Tibial nerve (tissue), 4 donors: ENCODE data around the gene AMBP.

ENCODE experiments used
- EP300 ChIP-seq, 2 donors: sonication (generic); formaldehyde crosslinking; IDR thresholded peaks; one replicate each; pipeline ENCODE4 v1.6.1; 2017; ENCODE audit warnings: antibody characterized with exemption in 2 of 2, mild to moderate bottlenecking in 1 of 2
- POLR2A ChIP-seq, 2 donors: fragments of 450-650 bp; IDR thresholded peaks; one replicate each; pipeline ENCODE4 v1.6.1; 2017; ENCODE audit warnings: antibody characterized with exemption in 2 of 2, mild to moderate bottlenecking in 2 of 2, moderate library complexity in 2 of 2
- TF ChIP-seq, protein P1 (sequence below), 5 experiments: fragments of 200-600 bp in 3 of 5; fragments of 450-650 bp in 2 of 5; sonication (generic) in 3 of 5; IDR thresholded peaks; one replicate each; pipeline ENCODE4 v1.5.1; 2016 to 2019; ENCODE audit warnings: antibody characterized with exemption in 5 of 5, mild to moderate bottlenecking in 3 of 5, moderate library complexity in 2 of 5

- TF ChIP-seq, protein P1, sequence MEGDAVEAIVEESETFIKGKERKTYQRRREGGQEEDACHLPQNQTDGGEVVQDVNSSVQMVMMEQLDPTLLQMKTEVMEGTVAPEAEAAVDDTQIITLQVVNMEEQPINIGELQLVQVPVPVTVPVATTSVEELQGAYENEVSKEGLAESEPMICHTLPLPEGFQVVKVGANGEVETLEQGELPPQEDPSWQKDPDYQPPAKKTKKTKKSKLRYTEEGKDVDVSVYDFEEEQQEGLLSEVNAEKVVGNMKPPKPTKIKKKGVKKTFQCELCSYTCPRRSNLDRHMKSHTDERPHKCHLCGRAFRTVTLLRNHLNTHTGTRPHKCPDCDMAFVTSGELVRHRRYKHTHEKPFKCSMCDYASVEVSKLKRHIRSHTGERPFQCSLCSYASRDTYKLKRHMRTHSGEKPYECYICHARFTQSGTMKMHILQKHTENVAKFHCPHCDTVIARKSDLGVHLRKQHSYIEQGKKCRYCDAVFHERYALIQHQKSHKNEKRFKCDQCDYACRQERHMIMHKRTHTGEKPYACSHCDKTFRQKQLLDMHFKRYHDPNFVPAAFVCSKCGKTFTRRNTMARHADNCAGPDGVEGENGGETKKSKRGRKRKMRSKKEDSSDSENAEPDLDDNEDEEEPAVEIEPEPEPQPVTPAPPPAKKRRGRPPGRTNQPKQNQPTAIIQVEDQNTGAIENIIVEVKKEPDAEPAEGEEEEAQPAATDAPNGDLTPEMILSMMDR (IDR thresholded peaks at IDR 0.05), result no peak
- TF ChIP-seq POLR2A (IDR thresholded peaks at IDR 0.05) (no peak), EP300 (IDR thresholded peaks at IDR 0.05) (no peak)
Observed at GRCh38 chr9:114065304-114065703, 12.8 kb downstream of the AMBP start.
